Naive thymus-derived CD8-positive, alpha-beta T cell (primary cell): ENCODE data around the gene ATP11A. TPM values are rescaled to one million over a fixed set of nuclear protein-coding genes. Genes with fewer than 3 reads are reported as not detected.
A peak's percentile ranks its signal among the peaks of the same experiment; 100 is the strongest.

Source experiments
- ATAC-seq, 2 donors: fragments of 150-1000 bp; cut with Tn5 transposase in 1 of 2; sonication (Bioruptor Pico), chemical (Tn5 transposase) in 1 of 2; 1 replicate in 1 of 2; 2 replicates in 1 of 2; pipeline ENCODE4 v1.10.0; 2021; ENCODE audit warnings: mild to moderate bottlenecking in 2 of 2, moderate library complexity in 2 of 2
- POLR2A ChIA-PET: fragments of 350-600 bp; sonication (Branson Sonifier 250); formaldehyde crosslinking; loops from one replicate; lab custom pipeline; 2021; ENCODE audit warnings: antibody characterized with exemption; lab: Charles Lee
- DNase-seq, 10 donors: peaks; one replicate each; pipeline versions ENCODE4 v3.0.0 to v3.0.0-alpha.2; 2020 to 2022
- H3K27ac Mint-ChIP-seq, 10 donors: one replicate each; pipeline ENCODE4 v1.8.0; 2020 to 2022; ENCODE audit warnings: mild to moderate bottlenecking in 10 of 10, mixed read lengths in 10 of 10, moderate library complexity in 4 of 10, inconsistent platforms in 1 of 10
- H3K27me3 Mint-ChIP-seq, 5 donors: one replicate each; pipeline ENCODE4 v1.8.0; 2021 to 2022; ENCODE audit warnings: mixed read lengths in 5 of 5
- H3K36me3 Mint-ChIP-seq, 3 donors: one replicate each; pipeline ENCODE4 v1.8.0; 2020 to 2022; ENCODE audit warnings: mixed read lengths in 3 of 3, mild to moderate bottlenecking in 2 of 3, inconsistent platforms in 1 of 3
- H3K4me1 Mint-ChIP-seq, 4 donors: one replicate each; pipeline ENCODE4 v1.8.0; 2021 to 2022; ENCODE audit warnings: mixed read lengths in 4 of 4
- H3K4me3 Mint-ChIP-seq, 10 donors: one replicate each; pipeline ENCODE4 v1.8.0; 2020 to 2022; ENCODE audit warnings: mild to moderate bottlenecking in 10 of 10, mixed read lengths in 10 of 10, moderate library complexity in 6 of 10, inconsistent platforms in 1 of 10
- H3K9me3 Mint-ChIP-seq, 9 donors: one replicate each; pipeline ENCODE4 v1.8.0; 2020 to 2022; ENCODE audit warnings: mixed read lengths in 9 of 9, mild to moderate bottlenecking in 3 of 9, inconsistent platforms in 1 of 9, moderate library complexity in 1 of 9
- polyA plus RNA-seq, 3 donors: library from polyadenylated mRNA; unstranded; fragments of 300-500 nt; fragmentation: Illumina TruSeq; gene quantifications; one replicate each; pipeline ENCODE4 v1.2.3, GENCODE V29; 2021
- total RNA-seq, 8 experiments: library from RNA in 2 of 8; stranded (reverse) in 2 of 8; gene quantifications; one replicate each; pipeline ENCODE4 v1.2.3 and lab custom pipeline; 2021 to 2026

ATP11A gene
- total and polyA plus RNA-seq, 5 experiments from 2014 or later: 0.76 to 23.9 (median 3.1) TPM

DNA sequence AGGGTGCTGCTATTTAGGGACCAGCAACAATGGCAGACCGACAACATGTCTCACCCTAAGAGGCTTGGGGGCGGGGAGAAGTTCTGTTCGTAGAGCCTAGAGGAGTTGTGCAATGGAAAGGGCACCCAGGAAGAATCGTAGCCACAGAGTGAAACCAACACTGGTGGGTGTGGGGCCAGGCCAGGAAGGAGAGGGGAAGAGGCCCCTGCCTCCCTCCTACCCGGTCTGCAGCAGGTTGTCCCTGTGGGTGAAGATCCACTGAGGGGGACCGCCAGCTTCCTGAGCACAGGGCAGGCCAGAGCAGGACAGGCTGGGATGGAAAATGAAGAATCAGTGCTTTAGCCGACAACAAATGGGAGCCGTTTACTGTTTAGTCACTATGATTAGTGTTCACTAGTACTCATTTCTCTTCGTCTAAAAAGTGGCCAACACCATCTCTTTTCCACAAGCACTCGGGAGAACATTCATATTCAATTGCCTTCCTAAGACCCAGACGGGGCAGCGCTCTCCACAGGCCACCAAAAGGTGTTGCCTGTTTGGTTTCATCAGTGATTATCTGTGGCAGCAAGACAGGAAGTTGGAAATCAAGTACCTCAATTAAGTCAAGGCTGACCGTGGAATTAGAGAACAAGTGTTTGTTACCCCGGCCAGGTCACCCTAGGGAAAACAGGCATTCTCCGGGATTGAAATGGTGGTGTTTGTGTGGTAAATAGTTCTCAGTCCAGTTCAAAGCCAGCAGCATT, 1.1 kb upstream of the ATP11A start:
- H3K36me3 Mint-ChIP-seq: no peaks in the 10 kb centered on the region
- POLR2A ChIA-PET: no interaction called here
- ATAC-seq: peak; percentile 4 to 20
- peaks cover 16 to 50% (median 43%) of the 10 kb centered on the region in 4 donors for H3K4me1 Mint-ChIP-seq
- no peaks in the 10 kb centered on the region for H3K27me3 Mint-ChIP-seq
- peak overlapping the region; percentile 69 to 92 (median 88) for H3K4me3 Mint-ChIP-seq
- DNase-seq: peak in 4 of 10 donors; percentile 4 to 55 (median 20)
- no peaks in the 10 kb centered on the region for H3K9me3 Mint-ChIP-seq
- peak overlapping the region; percentile 55 to 96 (median 80) for H3K27ac Mint-ChIP-seq

DNA sequence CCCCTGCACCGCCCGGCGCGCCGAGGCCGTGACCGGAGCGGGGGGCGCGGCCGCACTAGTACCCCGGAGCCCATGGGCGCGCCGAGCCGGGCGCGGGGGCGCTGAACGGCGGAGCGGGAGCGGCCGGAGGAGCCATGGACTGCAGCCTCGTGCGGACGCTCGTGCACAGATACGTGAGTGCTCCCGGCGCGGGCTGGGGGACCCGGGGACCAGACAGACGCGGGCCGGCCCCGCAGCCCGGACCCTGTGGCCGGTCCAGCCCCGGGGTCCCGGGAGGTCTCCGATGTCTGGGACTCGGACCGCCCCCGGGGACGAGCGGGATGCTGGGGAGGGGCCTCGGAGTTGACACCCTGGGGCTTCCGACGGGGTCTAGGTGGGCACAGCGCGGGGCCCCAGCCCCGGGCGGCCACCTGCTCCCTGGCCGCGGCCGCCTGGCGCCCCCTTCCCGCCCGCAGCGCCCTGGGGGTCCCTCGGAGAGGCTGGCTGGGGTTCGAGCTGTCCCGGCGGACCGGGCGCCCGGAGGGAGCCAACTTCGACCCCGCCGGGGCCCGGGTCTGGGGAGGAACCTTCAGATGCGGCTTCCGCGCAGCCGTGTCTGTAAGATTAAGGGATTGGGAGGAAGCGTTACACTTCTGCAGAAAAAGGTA, 568 bp downstream of the ATP11A start:
- H3K36me3 Mint-ChIP-seq: no peaks in the 10 kb centered on the region
- POLR2A ChIA-PET: no interaction called here
- peaks cover 18 to 60% (median 51%) of the 10 kb centered on the region in 4 donors for H3K4me1 Mint-ChIP-seq
- ATAC-seq (peak; percentile 9 to 20), DNase-seq (peak in 5 of 10 donors; percentile 12 to 55 (median 36))
- H3K4me3 Mint-ChIP-seq: peak overlapping the region; percentile 81 to 93 (median 88)
- H3K27ac Mint-ChIP-seq: peak overlapping the region in 7 of 10 donors; percentile 38 to 83 (median 61)
- H3K9me3 Mint-ChIP-seq: no peaks in the 10 kb centered on the region
- no peaks in the 10 kb centered on the region for H3K27me3 Mint-ChIP-seq

DNA sequence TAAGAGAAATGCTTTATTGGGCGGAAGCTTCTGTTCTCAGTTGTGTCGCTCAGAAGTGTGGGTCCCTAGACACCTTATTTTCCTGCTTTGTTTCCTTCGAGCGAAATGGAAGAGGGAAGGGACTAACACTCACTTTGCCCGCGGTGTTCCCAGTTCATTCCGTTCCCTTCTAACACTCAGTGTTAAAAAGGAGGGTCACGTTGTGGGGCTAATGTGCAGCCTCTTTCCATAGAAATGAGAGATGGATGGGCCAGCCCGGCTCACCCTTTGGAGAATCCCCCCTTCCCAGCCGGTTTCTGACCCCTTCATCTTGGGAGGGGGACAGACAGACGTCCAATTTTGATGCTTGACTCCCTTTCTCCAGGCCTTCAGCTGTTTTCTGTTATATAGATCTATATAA, 2.3 kb downstream of the ATP11A start:
- Mint-ChIP-seq H3K4me1 (peaks cover 23 to 60% (median 51%) of the 10 kb centered on the region in 4 donors), H3K9me3 (no peaks in the 10 kb centered on the region), H3K27ac (peak overlapping the region in 2 of 10 donors; percentile 56 to 69), H3K36me3 (peaks cover 0 to 2% (median 2%) of the 10 kb centered on the region in 3 donors), H3K27me3 (no peaks in the 10 kb centered on the region), H3K4me3 (peak overlapping the region; percentile 81 to 93 (median 88))
- peak in 1 of 10 donors; percentile 19 for DNase-seq
- ATAC-seq: no peak
- POLR2A ChIA-PET: no interaction called here

DNA sequence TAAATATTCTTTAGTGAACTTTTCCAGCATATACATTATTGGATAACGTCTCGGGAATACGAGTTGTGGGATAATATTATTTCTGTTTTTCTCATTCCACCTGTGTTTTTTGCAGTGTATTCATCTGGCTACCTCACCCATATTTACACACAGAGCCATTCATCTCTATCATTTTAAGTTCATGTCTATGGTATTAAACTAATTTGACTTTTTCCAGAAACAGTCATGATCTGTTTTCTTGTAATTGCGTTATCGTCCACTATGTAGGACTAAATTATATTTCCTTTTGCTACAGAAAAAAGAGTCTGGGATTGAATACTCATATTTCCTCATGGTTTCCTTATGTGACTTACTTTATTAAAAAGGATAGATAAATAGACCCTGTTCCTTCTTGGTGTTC, 2.7 kb downstream of the ATP11A start:
- peaks cover 23 to 58% (median 51%) of the 10 kb centered on the region in 4 donors for H3K4me1 Mint-ChIP-seq
- ATAC-seq: no peak
- POLR2A ChIA-PET: no interaction called here
- H3K36me3 Mint-ChIP-seq: peaks cover 0 to 2% (median 2%) of the 10 kb centered on the region in 3 donors
- peak overlapping the region in 1 of 10 donors; percentile 69 for H3K27ac Mint-ChIP-seq
- H3K4me3 Mint-ChIP-seq: peak overlapping the region in 6 of 10 donors; percentile 45 to 93 (median 88)
- H3K9me3 Mint-ChIP-seq: no peaks in the 10 kb centered on the region
- no peak for DNase-seq
- no peaks in the 10 kb centered on the region for H3K27me3 Mint-ChIP-seq

DNA sequence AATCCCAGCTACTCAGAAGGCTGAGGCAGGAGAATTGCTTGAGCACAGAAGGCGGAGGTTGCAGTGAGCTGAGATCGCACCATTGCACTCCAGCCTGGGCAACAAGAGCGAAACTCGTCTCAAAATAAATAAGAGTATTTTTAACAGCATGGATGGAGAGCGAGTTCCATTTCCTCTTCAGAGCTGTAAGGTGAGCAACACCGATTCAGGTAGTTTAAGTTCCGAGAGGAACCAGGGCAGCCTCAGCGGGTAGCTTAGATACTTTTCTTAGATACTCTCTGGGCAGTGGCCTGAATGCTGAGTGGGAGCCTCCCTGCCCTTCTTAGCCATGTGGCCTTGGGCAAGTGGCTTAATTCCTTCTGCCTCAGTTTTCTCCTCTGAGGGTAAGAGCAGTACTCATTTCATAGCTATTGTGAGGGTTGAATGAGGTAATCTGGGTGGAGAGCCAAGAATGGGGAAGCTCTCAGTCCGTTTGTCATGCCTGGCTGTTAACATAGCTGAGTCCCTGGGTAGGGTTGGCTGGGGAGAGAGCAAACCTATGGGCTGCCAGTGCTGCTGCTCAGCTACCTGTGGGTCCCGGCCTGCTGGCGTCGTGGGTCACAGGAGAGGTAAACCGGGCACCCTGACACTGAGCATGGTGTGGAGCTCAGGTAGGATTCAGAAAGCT, 4.1 kb downstream of the ATP11A start:
- Mint-ChIP-seq H3K27me3 (no peaks in the 10 kb centered on the region), H3K36me3 (peaks cover 0 to 2% (median 2%) of the 10 kb centered on the region in 3 donors), H3K4me3 (peak overlapping the region in 1 of 10 donors; percentile 10), H3K9me3 (no peaks in the 10 kb centered on the region), H3K4me1 (peaks cover 19 to 46% (median 43%) of the 10 kb centered on the region in 4 donors), H3K27ac (peak overlapping the region in 2 of 10 donors; percentile 46 to 70)
- no peak for ATAC-seq
- peak in 1 of 10 donors; percentile 46 for DNase-seq
- POLR2A ChIA-PET: no interaction called here

DNA sequence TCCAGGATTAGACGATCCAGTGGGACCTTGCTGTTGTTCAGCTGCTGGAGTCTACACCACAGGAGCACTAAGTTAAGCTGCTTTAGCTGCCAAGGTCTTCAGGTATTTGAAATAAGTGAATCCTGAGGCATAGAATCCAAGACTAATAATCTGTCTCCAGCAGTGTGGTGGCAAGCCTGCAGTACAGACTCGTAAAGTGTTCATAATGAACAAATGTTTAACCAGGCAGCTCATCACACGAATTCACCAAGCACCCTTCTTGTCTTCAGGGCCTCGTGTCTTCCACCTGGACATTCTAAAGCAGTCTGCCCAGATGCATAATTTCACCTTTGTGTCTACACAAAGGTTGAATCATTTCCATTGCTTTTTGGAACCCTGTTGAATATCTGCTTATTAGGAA, 5.3 kb downstream of the ATP11A start:
- no peak for ATAC-seq
- no peaks in the 10 kb centered on the region for H3K9me3 Mint-ChIP-seq
- no peaks in the 10 kb centered on the region for H3K27me3 Mint-ChIP-seq
- H3K4me3 Mint-ChIP-seq: no peak overlapping the region
- H3K4me1 Mint-ChIP-seq: peaks cover 20 to 43% (median 41%) of the 10 kb centered on the region in 4 donors
- no peak overlapping the region for H3K27ac Mint-ChIP-seq
- POLR2A ChIA-PET: no interaction called here
- peaks cover 0 to 5% (median 2%) of the 10 kb centered on the region in 3 donors for H3K36me3 Mint-ChIP-seq
- DNase-seq: no peak

DNA sequence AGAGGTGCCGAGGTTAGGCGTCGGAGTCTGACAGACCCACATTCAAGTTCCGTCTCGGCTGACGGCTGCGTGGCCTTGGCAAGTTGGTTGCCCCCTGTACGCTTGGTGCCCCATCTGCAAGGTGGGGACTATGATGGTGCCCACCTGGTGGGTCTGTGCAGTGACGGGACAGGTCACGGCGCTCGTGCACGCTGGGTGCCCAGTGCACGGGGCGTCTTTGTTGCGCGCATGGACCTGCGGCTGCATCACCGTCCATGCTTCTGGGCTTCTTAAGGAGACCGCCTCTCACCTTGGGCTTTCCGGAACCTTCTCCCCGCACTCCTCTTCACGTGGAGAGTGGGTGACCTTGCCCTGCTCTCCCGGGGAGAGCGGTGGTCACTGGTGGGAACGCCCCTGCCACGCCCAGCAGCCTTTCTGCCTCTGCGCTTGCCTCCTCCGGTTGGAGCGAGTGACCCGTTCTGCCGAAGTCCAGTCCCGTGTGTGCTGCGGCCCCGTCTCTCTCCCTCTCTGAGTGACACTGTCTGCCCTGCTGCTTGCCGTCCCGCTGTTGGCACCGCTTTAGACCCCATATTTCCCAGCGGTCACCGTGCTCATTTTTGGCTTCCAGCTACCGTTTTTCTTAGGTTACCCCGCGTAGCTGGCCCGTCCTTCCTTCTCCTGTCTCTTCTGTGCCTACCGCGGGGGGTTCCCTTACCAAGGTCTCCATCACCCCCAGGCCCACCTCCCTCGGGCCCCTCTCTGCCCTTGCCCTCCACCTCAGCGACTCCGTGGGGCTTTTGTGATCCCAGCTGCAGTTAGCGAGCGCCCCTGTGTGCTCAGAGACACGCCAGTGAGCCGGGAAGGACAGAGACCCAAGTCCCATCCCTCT, 6.4 kb downstream of the ATP11A start:
- H3K27ac Mint-ChIP-seq: no peak overlapping the region
- peaks cover 0 to 5% (median 2%) of the 10 kb centered on the region in 3 donors for H3K36me3 Mint-ChIP-seq
- no peaks in the 10 kb centered on the region for H3K27me3 Mint-ChIP-seq
- no peak for ATAC-seq
- peak in 1 of 10 donors; percentile 60 for DNase-seq
- H3K4me3 Mint-ChIP-seq: no peak overlapping the region
- H3K4me1 Mint-ChIP-seq: peaks cover 20 to 39% (median 35%) of the 10 kb centered on the region in 4 donors
- no peaks in the 10 kb centered on the region for H3K9me3 Mint-ChIP-seq
- POLR2A ChIA-PET: no interaction called here

DNA sequence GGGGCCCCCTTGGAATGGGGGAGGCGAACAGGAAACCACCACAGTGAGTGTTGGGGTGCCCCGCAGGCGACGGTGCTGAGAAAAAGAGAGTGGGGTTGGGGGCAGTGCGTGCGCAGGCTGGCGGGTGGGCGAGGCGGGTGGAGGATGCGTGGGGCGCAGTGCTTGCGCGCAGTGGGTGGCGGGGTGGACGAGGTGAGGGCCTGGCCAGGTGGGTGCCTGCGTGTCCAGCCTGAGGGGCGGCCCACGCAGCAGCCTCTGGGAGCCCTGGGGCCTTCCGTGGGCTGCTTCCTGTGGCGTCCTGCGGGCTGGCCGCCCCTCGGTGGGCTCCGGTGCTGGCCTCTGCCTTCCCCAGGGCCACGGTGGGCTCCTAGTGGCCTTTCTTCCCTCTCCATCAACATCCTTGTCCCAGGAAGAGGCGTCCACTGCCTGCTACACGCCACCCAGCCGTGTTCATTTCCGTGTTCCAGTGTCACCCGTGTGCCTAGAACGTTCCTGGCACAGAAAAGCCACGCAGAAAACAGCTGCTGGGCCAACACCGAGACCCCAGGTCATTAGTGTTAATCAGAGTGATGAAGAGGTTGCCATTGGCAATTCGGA, 7.1 kb downstream of the ATP11A start:
- Mint-ChIP-seq H3K27me3 (no peaks in the 10 kb centered on the region), H3K4me1 (peaks cover 20 to 32% (median 27%) of the 10 kb centered on the region in 4 donors), H3K9me3 (no peaks in the 10 kb centered on the region), H3K36me3 (peaks cover 0 to 5% (median 2%) of the 10 kb centered on the region in 3 donors), H3K4me3 (no peak overlapping the region), H3K27ac (no peak overlapping the region)
- POLR2A ChIA-PET: no interaction called here
- no peak for ATAC-seq
- DNase-seq: peak in 1 of 10 donors; percentile 54

DNA sequence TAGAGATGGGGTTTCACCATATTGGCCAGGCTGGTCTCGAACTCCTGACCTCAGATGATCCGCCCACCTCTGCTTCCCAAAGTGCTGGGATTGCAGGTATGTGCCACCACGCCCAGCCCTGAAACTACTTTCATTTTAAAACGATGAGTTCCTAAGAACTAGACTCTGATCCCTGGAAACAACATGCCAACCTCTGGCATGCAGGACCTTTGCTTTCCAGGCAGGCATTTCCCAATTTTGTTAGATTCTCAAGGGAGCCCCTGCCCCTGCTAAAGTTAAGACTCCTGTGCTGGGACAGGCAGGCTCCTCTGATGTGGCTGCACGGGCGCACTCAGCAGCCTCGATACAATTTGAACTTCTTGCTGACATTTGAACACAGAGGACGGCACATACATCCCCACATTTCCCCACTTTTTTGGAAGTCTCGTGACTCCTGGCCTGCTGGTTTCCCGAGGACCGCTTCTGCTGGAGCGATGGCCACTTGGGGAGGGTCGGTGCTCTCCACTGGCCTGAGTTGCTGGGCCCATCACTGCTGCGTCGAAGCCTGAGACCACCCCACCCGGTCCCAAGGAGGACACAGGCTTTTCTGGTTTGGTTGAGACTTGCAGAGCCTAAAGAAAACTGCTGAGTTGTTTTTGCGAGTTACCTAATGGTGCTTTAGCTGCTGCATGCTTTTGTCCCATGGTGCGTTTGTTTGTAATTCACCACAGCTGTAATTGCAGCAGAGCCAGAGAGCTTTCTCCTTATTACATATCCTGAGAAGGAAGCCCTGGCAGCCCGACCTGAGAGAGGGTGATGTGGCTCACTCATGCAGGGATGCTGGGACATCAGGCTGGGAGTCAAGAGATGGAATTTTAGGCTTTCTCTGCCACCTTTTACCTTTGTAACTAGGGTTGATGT, 8.2 kb downstream of the ATP11A start:
- Mint-ChIP-seq H3K27ac (no peak overlapping the region), H3K9me3 (no peaks in the 10 kb centered on the region), H3K4me1 (peaks cover 19 to 27% (median 21%) of the 10 kb centered on the region in 4 donors), H3K27me3 (no peaks in the 10 kb centered on the region), H3K36me3 (peaks cover 0 to 5% (median 5%) of the 10 kb centered on the region in 3 donors), H3K4me3 (no peak overlapping the region)
- no peak for ATAC-seq
- DNase-seq: peak in 1 of 10 donors; percentile 31
- POLR2A ChIA-PET: no interaction called here

DNA sequence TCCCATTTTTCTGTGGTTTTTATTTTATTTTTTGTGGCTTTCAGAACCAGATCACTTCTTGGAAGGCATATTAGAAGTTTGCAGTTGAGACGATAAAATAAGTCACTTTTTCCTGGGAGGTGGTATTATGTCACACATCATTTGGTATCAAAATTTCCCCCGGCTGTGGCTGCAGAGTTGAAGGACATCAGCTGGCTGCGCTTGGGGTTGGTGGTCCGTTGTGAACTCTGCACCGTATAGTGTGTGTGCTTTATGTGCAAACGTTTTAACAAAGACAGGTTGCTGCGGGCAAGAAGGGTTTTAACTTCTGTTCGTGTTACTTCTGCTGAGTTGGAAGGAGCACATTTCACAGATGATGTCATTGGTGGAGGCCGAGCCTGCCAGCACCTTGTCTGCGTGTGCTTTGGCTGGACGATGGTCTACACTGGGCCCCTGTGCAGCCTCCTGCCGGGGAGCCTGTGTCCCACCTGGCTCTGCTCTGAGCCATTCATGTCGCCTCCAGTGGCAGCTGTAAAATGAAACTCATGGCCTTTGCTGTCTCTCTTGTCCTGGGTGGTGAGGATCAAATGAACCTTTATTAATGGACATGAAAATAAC, 9.6 kb downstream of the ATP11A start:
- Mint-ChIP-seq H3K27ac (no peak overlapping the region), H3K27me3 (no peaks in the 10 kb centered on the region), H3K4me3 (no peak overlapping the region), H3K4me1 (peaks cover 20 to 31% (median 25%) of the 10 kb centered on the region in 4 donors), H3K9me3 (no peaks in the 10 kb centered on the region), H3K36me3 (peaks cover 0 to 10% (median 7%) of the 10 kb centered on the region in 3 donors)
- ATAC-seq (no peak), DNase-seq (peak in 1 of 10 donors; percentile 13)
- POLR2A ChIA-PET: no interaction called here
